NOMO-1 treated with DMSO at 0.1 percent for 48 hours (cell line): ENCODE data around the gene ZDHHC12.

ENCODE experiments used
- DNase-seq: peaks from one replicate; lab custom pipeline; 2025; ENCODE audit not compliant: unreplicated experiment; lab: John Stamatoyannopoulos, UW

ZDHHC12 gene

GRCh38 chr9:128731093-128731492, 7.2 kb upstream of the ZDHHC12 start:
- no peak for DNase-seq

GRCh38 chr9:128729766-128730517, 6.0 kb upstream of the ZDHHC12 start:
- no peak for DNase-seq

GRCh38 chr9:128729302-128729701, 5.4 kb upstream of the ZDHHC12 start:
- no peak for DNase-seq

- no peak for DNase-seq
Observed at GRCh38 chr9:128728298-128728697, 4.4 kb upstream of the ZDHHC12 start.

GRCh38 chr9:128727640-128728248, 3.8 kb upstream of the ZDHHC12 start:
- no peak for DNase-seq

GRCh38 chr9:128724744-128725211, 851 bp upstream of the ZDHHC12 start:
- peak; percentile 14 for DNase-seq

GRCh38 chr9:128723352-128723865, 518 bp downstream of the ZDHHC12 start:
- no peak for DNase-seq

GRCh38 chr9:128722380-128723351, 1.3 kb downstream of the ZDHHC12 start:
- DNase-seq: no peak

GRCh38 chr9:128721487-128722010, 2.4 kb downstream of the ZDHHC12 start:
- DNase-seq: no peak

- DNase-seq: no peak
Observed at GRCh38 chr9:128720841-128721486, 3.0 kb downstream of the ZDHHC12 start.

- DNase-seq: no peak
Observed at GRCh38 chr9:128719919-128720605, 3.9 kb downstream of the ZDHHC12 start.

GRCh38 chr9:128718475-128718874, 5.5 kb downstream of the ZDHHC12 start:
- DNase-seq: no peak

GRCh38 chr9:128718047-128718446, 5.9 kb downstream of the ZDHHC12 start:
- DNase-seq: no peak

GRCh38 chr9:128716581-128717254, 7.2 kb downstream of the ZDHHC12 start:
- no peak for DNase-seq

GRCh38 chr9:128715436-128715750, 8.5 kb downstream of the ZDHHC12 start:
- DNase-seq: no peak

GRCh38 chr9:128714586-128715435, 9.1 kb downstream of the ZDHHC12 start:
- DNase-seq: no peak

- no peak for DNase-seq
Observed at GRCh38 chr9:128713941-128714573, 9.9 kb downstream of the ZDHHC12 start.

- DNase-seq: no peak
Observed at GRCh38 chr9:128713411-128713780, 10.5 kb downstream of the ZDHHC12 start.
